Skeletal muscle cell (primary cell): ENCODE results near the gene AGFG2.
"Not testable (repeated sequence)": the region's sequence is repeated elsewhere in the genome, so short reads cannot be mapped to it uniquely, and the experiment has no call there.

Experiments
- DNase-seq: peaks from one replicate; pipeline ENCODE4 v3.0.0-alpha.2; 2010; ENCODE audit warnings: low read depth
- H3K4me3 ChIP-seq: 2 replicates; pipeline ENCODE4 v1.5.1; 2011; ENCODE audit warnings: low read depth, mild to moderate bottlenecking, control low read depth, low read length, moderate library complexity

The AGFG2 gene

GRCh38 chr7:100538654-100539435 is at the start of gene AGFG2:
AGFG2 (plus strand) TSS chr7:100539203; CDS start chr7:100539347, 144 bp downstream.
- H3K4me3 ChIP-seq = peak within 1 kb of the TSS; percentile 81
- DNase-seq = peak; percentile 99

- no peak overlapping the region for H3K4me3 ChIP-seq
- DNase-seq = peak; percentile 80
Observed at GRCh38 chr7:100489824-100490223, 49.2 kb upstream of the AGFG2 start.

GRCh38 chr7:100490483-100491191 is 48.4 kb upstream of the AGFG2 start:
- no peak for DNase-seq
- H3K4me3 ChIP-seq = no peak overlapping the region

- no peak for DNase-seq
- H3K4me3 ChIP-seq = no peak overlapping the region
Observed at GRCh38 chr7:100491192-100491578, 47.8 kb upstream of the AGFG2 start.

- H3K4me3 ChIP-seq = no peak overlapping the region
- DNase-seq = no peak
Observed at GRCh38 chr7:100492738-100493475, 46.1 kb upstream of the AGFG2 start.

- DNase-seq = no peak
- no peak overlapping the region for H3K4me3 ChIP-seq
Observed at GRCh38 chr7:100493476-100494264, 45.3 kb upstream of the AGFG2 start.

DNA sequence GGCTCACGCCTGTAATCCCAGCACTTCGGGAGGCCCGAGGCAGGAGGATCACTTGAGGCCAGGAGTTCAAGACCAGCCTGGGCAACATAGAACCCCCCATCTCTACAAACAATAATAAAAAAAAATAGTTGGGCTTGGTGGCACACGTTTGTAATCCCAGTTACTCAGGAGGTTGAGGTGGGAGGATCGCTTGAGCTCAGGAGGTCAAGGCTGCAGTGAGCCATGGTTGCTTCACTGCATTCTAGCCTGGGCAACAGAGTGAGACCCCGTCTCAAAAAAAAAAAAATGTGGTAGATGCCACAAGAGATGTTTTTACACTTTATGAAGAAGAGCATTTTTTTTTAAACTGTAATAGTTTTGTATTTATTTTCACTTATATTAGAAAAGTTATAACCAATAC is 42.5 kb upstream of the AGFG2 start:
- H3K4me3 ChIP-seq = no peak overlapping the region
- no peak for DNase-seq

DNA sequence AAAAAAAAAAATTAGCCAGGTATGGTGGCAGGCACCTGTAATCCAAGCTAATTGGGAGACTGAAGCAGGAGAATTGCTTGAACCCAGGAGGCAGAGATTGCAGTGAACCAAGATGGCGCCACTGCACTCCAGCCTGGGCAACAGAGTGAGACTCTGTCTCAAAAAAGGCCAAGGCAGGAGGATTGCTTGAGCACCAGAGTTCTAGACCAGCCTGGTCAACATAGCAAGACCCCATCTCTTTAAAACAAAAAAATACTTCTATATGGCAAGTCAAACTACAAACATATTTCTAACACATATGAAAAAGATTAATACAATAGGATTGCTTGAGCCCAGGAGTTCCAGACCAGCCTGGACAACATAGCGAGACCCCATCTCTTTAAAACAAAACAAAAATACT is 38.3 kb upstream of the AGFG2 start:
- not testable (repeated sequence) for H3K4me3 ChIP-seq, DNase-seq

DNA sequence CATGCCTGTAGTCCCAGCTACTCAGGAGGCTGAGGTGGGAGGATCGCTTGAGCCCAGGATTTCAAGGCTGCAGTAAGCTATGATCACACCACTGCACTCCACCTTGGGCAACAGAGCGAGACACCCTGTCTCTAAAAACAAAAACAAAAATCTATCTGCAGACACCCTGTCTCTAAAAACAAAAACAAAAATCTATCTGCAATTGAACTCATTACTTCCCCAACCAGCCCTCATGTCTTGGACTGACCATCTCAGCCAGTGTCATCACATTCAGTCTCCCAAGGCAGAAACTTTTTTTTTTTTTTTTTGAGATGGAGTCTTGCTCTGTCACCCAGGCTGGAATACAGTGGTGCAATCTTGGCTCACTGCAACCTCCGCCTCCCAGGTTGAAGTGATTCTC is 35.0 kb upstream of the AGFG2 start:
- DNase-seq, H3K4me3 ChIP-seq: not testable (repeated sequence)

- H3K4me3 ChIP-seq = no peak overlapping the region
- DNase-seq = no peak
Observed at GRCh38 chr7:100504887-100505611, 34.0 kb upstream of the AGFG2 start.

DNA sequence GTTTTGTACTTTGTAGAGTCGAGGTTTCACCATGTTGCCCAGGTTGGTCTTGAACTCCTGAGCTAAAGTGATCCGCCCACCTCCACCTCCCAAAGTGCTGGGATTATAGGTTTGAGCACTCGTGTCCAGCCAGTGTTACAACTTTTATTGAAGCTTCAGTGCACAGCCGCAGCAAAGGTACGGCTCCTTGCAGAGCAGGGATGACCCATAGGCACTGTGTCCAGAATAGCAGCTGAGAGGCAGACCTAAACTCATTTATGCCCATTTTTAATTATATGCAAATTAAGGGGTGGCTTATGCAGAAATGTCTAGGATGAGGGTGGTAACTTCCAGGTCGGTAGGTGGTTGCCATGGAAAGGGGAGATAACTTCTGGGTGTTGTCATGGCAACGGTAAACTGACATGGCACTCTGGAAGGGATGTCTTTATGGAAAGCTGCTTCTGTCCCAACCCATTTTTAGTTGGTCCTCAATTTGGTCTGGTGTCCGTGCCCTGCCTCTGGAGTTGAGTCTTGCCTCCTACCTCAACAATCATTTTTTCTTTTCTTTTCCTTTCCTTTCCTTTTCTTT is 32.6 kb upstream of the AGFG2 start:
- H3K4me3 ChIP-seq = no peak overlapping the region
- no peak for DNase-seq

DNA sequence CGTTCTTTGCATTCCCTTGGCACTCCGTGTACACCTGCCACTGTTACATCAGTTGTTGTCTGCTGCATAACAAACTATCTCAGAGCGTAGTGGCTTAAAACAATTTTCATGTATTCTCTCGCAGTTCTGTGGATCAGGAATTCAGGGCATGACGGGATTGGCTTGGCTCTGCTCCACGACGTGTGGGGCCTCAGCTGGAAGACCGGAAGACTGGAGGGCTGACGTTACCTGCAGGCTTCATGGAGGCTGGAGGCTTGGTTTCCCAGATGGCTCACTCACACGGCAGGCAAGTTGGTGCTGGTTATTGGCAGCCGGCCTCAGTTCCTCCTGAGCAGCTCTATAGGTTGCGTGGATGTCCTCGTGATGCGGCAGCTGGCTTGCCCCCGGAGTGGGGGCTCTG is 29.8 kb upstream of the AGFG2 start:
- peak; percentile 85 for DNase-seq
- no peak overlapping the region for H3K4me3 ChIP-seq

DNA sequence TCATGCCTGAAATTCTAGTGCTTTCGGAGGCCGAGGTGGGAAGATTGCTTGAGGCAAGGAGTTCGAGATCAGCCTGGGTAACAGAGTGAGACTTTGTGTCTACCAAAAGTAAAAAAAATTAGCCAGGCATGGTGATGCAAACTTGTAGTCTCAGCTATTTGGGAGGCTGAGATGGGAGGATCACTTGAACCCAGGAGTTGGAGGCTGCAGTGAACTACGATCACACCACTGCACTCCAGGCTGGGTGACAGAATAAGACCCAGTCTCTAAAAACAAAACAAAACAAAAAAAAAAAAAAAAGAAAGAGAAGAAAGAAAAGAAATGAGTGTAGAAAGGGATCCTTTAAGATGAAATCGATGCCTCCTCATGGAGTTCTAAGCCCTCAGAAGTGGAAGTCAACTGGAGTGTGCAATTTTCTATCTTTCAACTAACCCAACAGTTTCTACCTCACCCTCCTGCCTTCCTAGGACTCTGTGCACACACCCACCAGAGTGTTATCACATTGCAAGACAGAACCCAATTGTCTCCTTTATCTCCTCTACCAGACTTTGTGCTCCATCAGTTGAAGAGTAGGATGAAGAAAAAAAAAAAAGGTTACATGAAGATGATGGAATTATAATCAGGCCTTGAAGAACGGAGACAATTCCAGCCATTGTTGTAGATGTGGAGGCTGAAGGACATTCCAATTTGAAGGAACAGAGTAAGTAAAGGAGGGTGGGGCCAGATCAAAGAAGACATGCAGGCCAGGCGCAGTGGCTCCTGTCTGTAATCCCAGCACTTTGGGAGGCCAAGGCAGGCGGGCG is 28.4 kb upstream of the AGFG2 start:
- H3K4me3 ChIP-seq = no peak overlapping the region
- no peak for DNase-seq

- DNase-seq = no peak
- no peak overlapping the region for H3K4me3 ChIP-seq
Observed at GRCh38 chr7:100513212-100513810, 25.7 kb upstream of the AGFG2 start.

GRCh38 chr7:100515072-100515532 is 23.9 kb upstream of the AGFG2 start:
- H3K4me3 ChIP-seq = no peak overlapping the region
- DNase-seq = peak; percentile 58

- no peak overlapping the region for H3K4me3 ChIP-seq
- peak; percentile 85 for DNase-seq
Observed at GRCh38 chr7:100516135-100516812, 22.7 kb upstream of the AGFG2 start.

DNA sequence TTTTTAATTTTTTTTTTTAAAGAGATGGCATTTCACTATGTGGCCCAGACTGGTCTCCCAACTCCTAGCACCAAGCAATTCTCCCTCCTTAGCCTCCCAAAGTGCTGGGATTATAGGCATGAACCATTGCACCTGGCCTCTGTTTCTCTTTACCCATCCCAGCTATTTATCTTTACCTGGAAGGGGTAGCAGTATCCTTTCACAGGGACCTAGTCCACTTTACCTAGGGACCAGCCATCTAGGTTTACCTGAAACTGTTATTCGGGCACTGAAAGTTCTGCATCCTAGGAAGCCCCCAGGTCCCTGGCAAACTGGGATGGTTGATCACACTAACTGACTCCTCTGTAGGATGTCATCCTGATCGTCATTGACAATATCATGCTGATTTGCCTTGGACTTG is 21.7 kb upstream of the AGFG2 start:
- H3K4me3 ChIP-seq = no peak overlapping the region
- no peak for DNase-seq
